Suppressor macrophage treated with lipopolysaccharide for 1 hour (primary cell): Measurements from ENCODE around the gene CLDN6.
A peak's percentile ranks its signal among the peaks of the same experiment; 100 is the strongest.

Source experiments
- DNase-seq, 3 donors: peaks; one replicate each; pipeline ENCODE4 v3.0.0-alpha.2; 2020 to 2022

CLDN6 gene

GRCh38 chr16:2969545-2970521 is 48.1 kb downstream of the CLDN6 start:
- peak; percentile 92 to 97 (median 95) for DNase-seq

DNA sequence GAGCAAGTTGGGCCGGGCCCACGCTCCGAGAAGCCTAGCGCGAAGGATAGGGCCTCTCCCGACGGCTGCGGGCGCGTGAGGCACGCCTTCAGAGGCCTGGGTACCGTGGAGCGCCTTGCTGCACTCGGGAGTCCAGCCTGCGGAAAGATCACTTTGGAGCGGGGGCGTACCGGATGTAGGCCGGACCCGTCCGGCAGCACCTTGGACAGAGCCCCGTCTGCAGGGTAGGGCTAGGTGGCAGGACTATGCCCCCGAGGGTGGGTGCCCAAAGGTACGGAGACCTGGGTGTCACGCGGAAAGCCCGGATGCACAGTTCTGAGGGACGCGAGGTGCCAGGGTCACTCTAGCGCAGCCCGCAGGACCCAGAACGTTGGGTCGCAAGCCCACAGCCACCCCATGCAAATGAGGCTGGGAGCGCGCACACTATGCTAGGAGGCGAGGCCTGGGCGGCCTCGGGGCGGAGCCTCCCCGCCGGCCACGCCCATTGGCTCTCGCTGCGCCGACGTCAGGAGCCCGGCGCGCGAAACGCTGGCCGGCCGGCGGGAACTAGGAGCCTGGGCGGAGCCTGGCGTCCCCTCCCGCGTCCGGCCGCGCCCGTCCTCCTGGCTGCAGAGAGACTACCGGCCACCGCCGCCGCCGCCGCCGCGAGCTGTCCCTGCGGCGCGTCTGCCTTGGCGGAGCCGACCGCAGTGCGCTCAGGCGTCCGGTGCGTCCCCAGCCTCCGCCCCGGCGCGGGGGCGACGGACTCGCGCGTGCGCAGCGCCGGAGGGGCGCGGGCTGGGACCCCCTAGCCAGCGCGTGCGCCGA is 49.0 kb downstream of the CLDN6 start, which contains the start of gene PAQR4:
Gene PAQR4, plus strand, starts transcription at position 611 of the 807 bp plus-strand sequence. CDS start 327 bp downstream, outside the sequence.
- DNase-seq = peak; percentile 96 to 98 (median 98)

DNA sequence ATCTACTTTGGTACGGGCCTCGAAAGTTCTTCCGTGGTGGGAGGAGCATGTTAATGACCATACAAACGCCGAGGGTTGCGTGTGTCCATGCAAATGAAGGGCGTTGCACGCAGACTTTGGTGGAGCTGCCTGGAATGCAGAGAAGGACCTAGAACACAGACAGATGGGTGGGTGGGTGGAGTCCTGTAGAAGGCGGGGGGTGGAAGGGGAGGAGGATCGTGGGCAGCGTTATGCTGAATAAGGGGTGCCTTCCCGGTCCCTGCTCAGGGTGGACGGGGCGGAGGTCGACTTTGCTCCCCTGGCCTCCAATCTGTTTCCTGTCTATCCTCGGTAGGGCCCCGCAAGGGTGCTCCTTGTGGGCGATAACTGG is 49.6 kb downstream of the CLDN6 start:
- peak in 2 of 3 donors; percentile 15 to 37 for DNase-seq

- DNase-seq = no peak
These were observed 50.2 kb downstream of the CLDN6 start for GRCh38 chr16:2967721-2968161.

DNA sequence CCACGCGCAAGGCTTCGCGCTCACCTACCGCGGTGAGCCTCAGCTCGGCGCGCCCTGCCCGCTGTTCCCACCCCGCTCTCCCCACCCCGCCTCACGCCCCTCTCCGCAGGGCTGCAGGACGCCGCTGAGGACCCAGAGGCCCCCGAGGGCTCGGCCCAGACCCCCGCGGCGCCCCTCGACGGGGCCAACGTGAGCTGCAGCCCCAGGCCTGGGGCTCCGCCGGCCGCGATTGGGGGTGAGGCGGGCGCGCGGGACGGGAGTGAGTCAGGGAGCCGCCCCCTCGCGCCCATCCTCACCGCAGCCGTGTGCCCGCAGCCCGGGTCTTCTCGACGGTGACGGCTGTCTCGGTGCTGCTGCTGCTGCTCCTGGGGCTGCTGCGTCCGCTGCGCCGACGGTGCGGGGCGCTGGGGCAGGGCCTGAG is 50.8 kb downstream of the CLDN6 start:
- no peak for DNase-seq

- peak; percentile 34 to 50 (median 43) for DNase-seq
These were observed 51.2 kb downstream of the CLDN6 start for GRCh38 chr16:2966808-2967191.

DNA sequence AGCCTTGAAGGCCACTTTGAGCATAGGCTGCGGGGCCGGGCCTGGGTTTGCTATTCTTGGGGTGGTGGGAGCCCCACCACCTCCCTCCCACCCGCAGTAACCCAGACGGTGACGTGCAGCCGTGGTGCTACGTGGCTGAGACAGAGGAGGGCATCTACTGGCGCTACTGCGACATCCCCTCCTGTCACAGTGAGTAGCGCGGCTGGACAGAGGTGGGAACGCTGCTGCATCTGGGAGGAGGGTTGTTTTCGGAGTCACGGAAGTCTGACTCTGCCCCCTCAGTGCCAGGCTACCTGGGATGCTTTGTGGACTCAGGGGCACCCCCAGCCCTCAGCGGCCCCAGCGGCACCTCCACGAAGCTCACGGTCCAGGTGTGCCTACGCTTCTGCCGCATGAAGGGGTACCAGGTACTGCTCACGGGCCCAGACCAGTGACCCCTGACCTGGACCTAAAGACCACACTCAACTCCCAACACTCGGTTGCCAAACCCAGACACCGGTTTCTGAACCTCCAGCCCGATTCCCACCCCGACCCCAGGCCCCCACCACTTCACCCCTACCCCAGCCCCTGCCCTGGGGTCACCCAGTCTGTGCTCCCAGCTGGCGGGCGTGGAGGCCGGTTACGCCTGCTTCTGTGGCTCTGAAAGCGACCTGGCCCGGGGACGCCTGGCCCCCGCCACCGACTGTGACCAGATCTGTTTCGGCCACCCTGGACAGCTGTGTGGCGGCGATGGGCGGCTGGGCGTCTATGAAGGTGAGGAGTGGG is 51.8 kb downstream of the CLDN6 start:
- DNase-seq = no peak
